Neutrophil (primary cell): ENCODE measurements around the gene MED31.
"Not testable (repeated sequence)": the region's sequence is repeated elsewhere in the genome, so short reads cannot be mapped to it uniquely, and the experiment has no call there.

Experiments
- H3K27ac ChIP-seq: fragments of 200-600 bp; sonication (generic); 2 replicates; pipeline ENCODE4 v1.5.1; 2016; ENCODE audit warnings: mild to moderate bottlenecking, moderate library complexity
- H3K27me3 ChIP-seq: fragments of 200-600 bp; sonication (generic); 2 replicates; pipeline ENCODE4 v1.6.0; 2016; ENCODE audit warnings: mild to moderate bottlenecking
- H3K36me3 ChIP-seq: fragments of 200-600 bp; sonication (generic); 2 replicates; pipeline ENCODE4 v1.5.1; 2017
- H3K4me1 ChIP-seq, 2 experiments: fragments of 200-600 bp in 1 of 2; sonication (generic) in 1 of 2; 1 replicate in 1 of 2; 2 replicates in 1 of 2; pipeline versions ENCODE4 v1.5.1 to v1.6.1; 2013 to 2016; ENCODE audit warnings: low read depth in 1 of 2, low read length in 1 of 2, mild to moderate bottlenecking in 1 of 2, moderate library complexity in 1 of 2; ENCODE audit not compliant: control insufficient read depth in 1 of 2, insufficient read depth in 1 of 2
- H3K4me3 ChIP-seq, 2 experiments: fragments of 200-600 bp in 1 of 2; sonication (generic) in 1 of 2; 1 replicate in 1 of 2; 2 replicates in 1 of 2; pipeline ENCODE4 v1.5.1; 2013 to 2016; ENCODE audit warnings: low read depth in 1 of 2, low read length in 1 of 2, mild to moderate bottlenecking in 1 of 2, moderate library complexity in 1 of 2
- H3K9me3 ChIP-seq: fragments of 200-600 bp; sonication (generic); 2 replicates; pipeline ENCODE4 v1.5.1; 2016
- CTCF ChIP-seq: fragments of 200-600 bp; sonication (generic); IDR thresholded peaks from 2 replicates; pipeline ENCODE4 v1.5.1; 2016; ENCODE audit warnings: antibody characterized with exemption

The MED31 gene

GRCh38 chr17:6597727-6598126 lies 53.7 kb downstream of the MED31 start:
- Histone ChIP-seq H3K36me3 (peaks cover 27% of the 10 kb centered on the region), H3K9me3 (no peaks in the 10 kb centered on the region), H3K4me3 (no peak overlapping the region), H3K27ac (peak overlapping the region; percentile 92), H3K27me3 (no peaks in the 10 kb centered on the region), H3K4me1 (peaks cover 27 to 31% of the 10 kb centered on the region in 2 experiments)
- TF ChIP-seq CTCF: no peak

GRCh38 chr17:6596941-6597340 lies 54.5 kb downstream of the MED31 start:
- no peak overlapping the region for H3K27ac ChIP-seq
- peaks cover 27% of the 10 kb centered on the region for H3K36me3 ChIP-seq
- TF ChIP-seq CTCF: no peak
- peaks cover 27 to 31% of the 10 kb centered on the region in 2 experiments for H3K4me1 ChIP-seq
- H3K9me3 ChIP-seq: no peaks in the 10 kb centered on the region
- H3K4me3 ChIP-seq: no peak overlapping the region
- H3K27me3 ChIP-seq: no peaks in the 10 kb centered on the region

- H3K9me3 ChIP-seq: no peaks in the 10 kb centered on the region
- TF ChIP-seq CTCF: no peak
- H3K4me3 ChIP-seq: no peak overlapping the region
- peaks cover 27% of the 10 kb centered on the region for H3K36me3 ChIP-seq
- H3K27me3 ChIP-seq: no peaks in the 10 kb centered on the region
- H3K4me1 ChIP-seq: peaks cover 27 to 33% of the 10 kb centered on the region in 2 experiments
- no peak overlapping the region for H3K27ac ChIP-seq
Observed at GRCh38 chr17:6596511-6596910, 54.9 kb downstream of the MED31 start.

GRCh38 chr17:6596081-6596480 lies 55.3 kb downstream of the MED31 start:
- no peak for TF ChIP-seq CTCF
- H3K36me3 ChIP-seq: peaks cover 27% of the 10 kb centered on the region
- H3K27me3 ChIP-seq: no peaks in the 10 kb centered on the region
- peaks cover 29 to 37% of the 10 kb centered on the region in 2 experiments for H3K4me1 ChIP-seq
- H3K9me3 ChIP-seq: no peaks in the 10 kb centered on the region
- no peak overlapping the region for H3K27ac ChIP-seq
- H3K4me3 ChIP-seq: no peak overlapping the region

GRCh38 chr17:6593371-6593770 lies 58.0 kb downstream of the MED31 start:
- not testable (repeated sequence) for H3K27ac ChIP-seq, H3K9me3 ChIP-seq, H3K27me3 ChIP-seq, H3K4me3 ChIP-seq
- Histone ChIP-seq H3K4me1 (peaks cover 12 to 22% of the 10 kb centered on the region in 2 experiments), H3K36me3 (peaks cover 49% of the 10 kb centered on the region)
